ENCODE results near the gene KLF7.

DNA sequence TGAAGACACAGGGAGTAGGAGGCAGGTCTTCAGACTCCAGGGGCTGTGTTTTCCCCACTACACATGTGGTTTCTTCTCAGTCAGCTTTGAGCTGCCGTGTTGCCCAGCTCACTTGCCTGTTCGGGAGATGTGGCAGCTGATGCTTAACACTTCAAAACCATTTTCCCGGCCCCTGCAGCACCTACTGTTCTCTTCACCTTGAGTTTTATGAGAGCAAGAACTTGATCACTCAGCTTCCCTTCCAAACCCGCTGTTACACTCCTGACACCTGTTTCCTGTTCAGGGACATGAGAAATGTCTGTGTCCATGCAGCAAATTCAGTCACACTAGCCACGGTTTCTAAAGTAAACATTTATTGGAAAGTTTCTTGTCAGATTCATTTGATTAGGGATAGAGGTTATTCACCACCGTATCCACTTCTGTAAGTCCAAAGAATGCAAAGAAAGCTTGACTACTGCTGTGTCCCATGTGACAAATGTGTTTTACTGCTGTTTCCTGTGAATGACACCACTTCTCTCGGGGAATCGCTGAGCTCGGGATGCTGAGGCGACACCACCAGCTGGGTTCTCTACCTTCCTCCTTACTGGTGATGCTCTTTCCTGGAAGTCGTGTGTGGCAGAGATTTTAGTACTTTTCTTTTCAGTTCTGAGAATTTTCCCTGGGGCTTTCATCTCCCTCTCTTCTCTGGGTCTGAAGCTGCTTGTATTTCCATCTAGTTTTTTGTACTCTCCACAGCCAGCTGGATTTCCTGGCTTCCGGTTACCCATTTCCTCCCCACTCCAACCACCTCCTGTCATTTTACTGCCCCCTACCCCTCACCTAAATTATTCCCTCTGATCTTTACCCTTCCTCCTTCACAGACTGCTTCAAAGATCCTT, 91.7 kb downstream of the KLF7 start:
- TF ChIP-seq CTCF (conservative IDR thresholded peaks at IDR 0.05 in 1 of 2, IDR thresholded peaks at IDR 0.05 in 1 of 2; ENCODE audit: extremely low read depth in 1 of 2, insufficient read depth in 1 of 2, low read depth in 1 of 2, low read length in 2 of 2) (no peak), EZH2 (IDR thresholded peaks at IDR 0.05; ENCODE audit: borderline replicate concordance, low read length) (no peak)
